Colonic mucosa (tissue), 4 donors: ENCODE measurements around the gene ERV3-1. TPM values are rescaled to one million over a fixed set of nuclear protein-coding genes. Genes with fewer than 3 reads are reported as not detected.

Source experiments
- DNase-seq: peaks from one replicate; pipeline ENCODE4 v3.0.0-alpha.2; 2020
- H3K27ac ChIP-seq: fragments of 200-600 bp; one replicate; pipeline ENCODE4 v1.8.0; 2021
- H3K27me3 ChIP-seq: fragments of 200-600 bp; one replicate; pipeline ENCODE4 v1.8.0; 2021
- H3K36me3 ChIP-seq: fragments of 200-600 bp; one replicate; pipeline ENCODE4 v1.8.0; 2021
- H3K4me1 ChIP-seq: fragments of 200-600 bp; one replicate; pipeline ENCODE4 v1.8.0; 2021; ENCODE audit warnings: mild to moderate bottlenecking
- H3K4me3 ChIP-seq: fragments of 200-600 bp; one replicate; pipeline ENCODE4 v1.8.0; 2021
- H3K9ac ChIP-seq, 2 donors: one replicate each; pipeline ENCODE4 v1.7.0; 2013; ENCODE audit warnings: control low read depth in 2 of 2, low read depth in 2 of 2, low read length in 2 of 2
- H3K9me3 ChIP-seq: fragments of 200-600 bp; one replicate; pipeline ENCODE4 v1.8.0; 2021
- intact Hi-C: fragments of 100-400 bp; cut with DNase I; formaldehyde crosslinking; loops from one replicate; pipeline ENCODE4 v1.14.1; 2022
- total RNA-seq, 2 donors: library from RNA; stranded (reverse); fragmentation: NEBNext Ultra II Directional in 1 of 2; extraction: Animal tissue kit (Norgen Biotek cat#: 25700) in 1 of 2; gene quantifications; one replicate each; pipeline ENCODE4 v1.2.1, GENCODE V29; 2021
- TF ChIP-seq, protein P1 (sequence below): fragments of 200-600 bp; IDR thresholded peaks from one replicate; pipeline ENCODE4 v1.8.0; 2022; ENCODE audit warnings: antibody characterized with exemption, mild to moderate bottlenecking
- donor health status: healthy.
- donor health status: DM: no; HTN: no; CAD: no.
- donor health status: DM: no; HTN: no; CAD: no.

The ERV3-1 gene
- total RNA-seq, 2 donors from 2014 or later: 5.5 to 7.7 TPM

DNA sequence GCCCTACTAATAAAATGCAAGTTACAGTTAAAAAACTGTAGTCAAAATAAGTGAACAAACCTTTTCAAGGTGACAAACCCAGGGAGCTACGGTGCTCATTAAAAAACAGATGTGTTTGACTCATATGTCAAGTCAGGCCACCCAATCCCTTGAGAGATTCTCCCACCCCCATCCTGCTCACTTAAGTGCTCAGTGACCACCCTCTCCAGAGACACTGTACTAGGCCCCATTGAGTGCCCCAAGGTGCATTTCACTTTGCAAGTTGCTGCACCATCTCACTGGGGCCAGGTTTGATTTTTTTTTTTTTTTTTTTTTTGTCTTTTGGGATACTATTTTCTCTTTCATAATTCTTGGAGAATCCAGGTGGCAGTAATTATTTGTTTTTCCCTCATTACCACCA is 1.9 kb downstream of the ERV3-1 start:
- H3K36me3 ChIP-seq: no peaks in the 10 kb centered on the region
- no peak overlapping the region for H3K9ac ChIP-seq
- H3K4me3 ChIP-seq: no peak overlapping the region
- no peaks in the 10 kb centered on the region for H3K4me1 ChIP-seq
- intact Hi-C loops: loop anchor here (10.0 kb wide), 2 partner anchors 100 to 1100 kb away; partner anchors contain the start of gene ZNF273
- H3K27ac ChIP-seq: no peak overlapping the region
- no peak for DNase-seq
- TF ChIP-seq, protein P1, sequence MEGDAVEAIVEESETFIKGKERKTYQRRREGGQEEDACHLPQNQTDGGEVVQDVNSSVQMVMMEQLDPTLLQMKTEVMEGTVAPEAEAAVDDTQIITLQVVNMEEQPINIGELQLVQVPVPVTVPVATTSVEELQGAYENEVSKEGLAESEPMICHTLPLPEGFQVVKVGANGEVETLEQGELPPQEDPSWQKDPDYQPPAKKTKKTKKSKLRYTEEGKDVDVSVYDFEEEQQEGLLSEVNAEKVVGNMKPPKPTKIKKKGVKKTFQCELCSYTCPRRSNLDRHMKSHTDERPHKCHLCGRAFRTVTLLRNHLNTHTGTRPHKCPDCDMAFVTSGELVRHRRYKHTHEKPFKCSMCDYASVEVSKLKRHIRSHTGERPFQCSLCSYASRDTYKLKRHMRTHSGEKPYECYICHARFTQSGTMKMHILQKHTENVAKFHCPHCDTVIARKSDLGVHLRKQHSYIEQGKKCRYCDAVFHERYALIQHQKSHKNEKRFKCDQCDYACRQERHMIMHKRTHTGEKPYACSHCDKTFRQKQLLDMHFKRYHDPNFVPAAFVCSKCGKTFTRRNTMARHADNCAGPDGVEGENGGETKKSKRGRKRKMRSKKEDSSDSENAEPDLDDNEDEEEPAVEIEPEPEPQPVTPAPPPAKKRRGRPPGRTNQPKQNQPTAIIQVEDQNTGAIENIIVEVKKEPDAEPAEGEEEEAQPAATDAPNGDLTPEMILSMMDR: no peak
- no peaks in the 10 kb centered on the region for H3K9me3 ChIP-seq
- no peaks in the 10 kb centered on the region for H3K27me3 ChIP-seq

GRCh38 chr7:65002972-65003585 is 3.4 kb downstream of the ERV3-1 start:
- Histone ChIP-seq H3K36me3 (no peaks in the 10 kb centered on the region), H3K27ac (no peak overlapping the region), H3K9ac (no peak overlapping the region), H3K4me1 (no peaks in the 10 kb centered on the region), H3K9me3 (no peaks in the 10 kb centered on the region), H3K4me3 (no peak overlapping the region), H3K27me3 (no peaks in the 10 kb centered on the region)
- no peak for DNase-seq
- TF ChIP-seq, protein P1: no peak
- intact Hi-C loops: loop anchor here (10.0 kb wide), 2 partner anchors 98 to 1098 kb away; partner anchors contain the start of gene ZNF273

DNA sequence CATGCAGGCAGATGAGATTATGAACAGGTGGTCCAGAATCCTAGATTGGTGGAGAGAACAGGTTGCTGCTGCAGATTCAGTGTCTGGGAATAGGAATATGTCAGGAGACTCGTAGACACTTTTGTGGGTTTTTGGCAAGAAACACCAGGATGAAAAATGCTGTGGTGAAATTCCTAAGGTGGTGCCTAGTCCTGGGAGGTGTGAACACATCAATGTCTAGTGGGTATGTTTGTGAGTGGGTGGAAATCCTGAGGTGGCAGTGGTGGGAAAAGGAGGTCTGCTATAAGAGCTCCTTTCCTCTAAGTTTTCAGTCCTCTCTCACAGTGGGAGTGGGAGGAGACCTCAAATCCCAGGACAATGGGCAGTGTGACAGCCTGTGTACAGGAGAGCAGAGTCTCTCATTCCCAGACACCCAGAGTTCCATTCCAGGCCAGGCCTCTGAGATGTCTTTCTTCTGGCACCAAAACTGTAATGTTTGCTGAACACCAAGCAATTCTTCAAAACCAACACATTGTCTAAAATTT is 5.1 kb downstream of the ERV3-1 start:
- no peak for DNase-seq
- intact Hi-C loops: loop anchor here (10.0 kb wide), 2 partner anchors 97 to 1097 kb away; partner anchors contain the start of gene ZNF273
- H3K9ac ChIP-seq: no peak overlapping the region
- H3K27me3 ChIP-seq: no peaks in the 10 kb centered on the region
- no peaks in the 10 kb centered on the region for H3K4me1 ChIP-seq
- H3K27ac ChIP-seq: no peak overlapping the region
- TF ChIP-seq, protein P1: no peak
- H3K9me3 ChIP-seq: no peaks in the 10 kb centered on the region
- no peak overlapping the region for H3K4me3 ChIP-seq
- no peaks in the 10 kb centered on the region for H3K36me3 ChIP-seq

DNA sequence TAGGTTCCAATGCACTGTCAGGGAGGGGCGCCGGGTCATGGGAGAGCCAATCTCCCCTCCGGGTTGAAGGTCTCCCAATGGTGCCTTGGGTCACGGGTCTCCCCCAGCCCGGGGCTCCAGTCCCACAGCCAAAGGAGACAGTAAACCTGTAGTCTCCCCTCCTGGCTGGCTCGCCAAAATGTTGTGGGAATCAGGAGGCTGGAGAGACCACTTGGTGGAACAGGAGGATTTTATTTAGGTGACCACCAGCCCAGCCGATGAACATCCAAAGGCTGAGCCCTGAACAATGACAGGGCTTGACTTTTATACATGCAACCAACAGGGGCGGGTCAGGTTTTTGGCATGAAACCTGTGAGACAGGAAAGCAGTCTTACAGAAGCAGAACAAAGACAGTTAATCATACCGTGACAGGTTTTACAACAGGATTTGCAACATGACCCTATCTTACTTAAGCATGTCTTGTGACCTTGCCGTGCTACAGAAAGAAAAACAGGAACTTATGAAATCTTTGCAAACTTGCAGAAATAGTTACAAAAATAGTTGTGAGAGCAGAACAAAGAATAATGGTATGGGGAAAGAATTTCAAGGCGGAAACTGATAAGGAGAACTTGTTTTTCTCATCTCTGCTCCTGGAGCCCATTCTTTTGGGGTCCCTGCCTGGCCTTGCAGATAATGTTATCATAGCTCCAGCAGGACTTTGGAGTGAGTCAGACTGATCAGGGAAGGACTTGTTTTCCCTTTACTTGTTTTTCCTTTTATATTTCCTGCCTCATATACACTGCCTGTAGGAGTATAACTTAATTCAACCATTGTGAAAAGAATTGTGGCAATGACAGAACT is 7.1 kb downstream of the ERV3-1 start:
- intact Hi-C loops: loop anchor here (10.0 kb wide), 2 partner anchors 95 to 1095 kb away; partner anchors contain the start of gene ZNF273
- DNase-seq: no peak
- Histone ChIP-seq H3K27me3 (no peaks in the 10 kb centered on the region), H3K4me3 (no peak overlapping the region), H3K4me1 (no peaks in the 10 kb centered on the region), H3K36me3 (no peaks in the 10 kb centered on the region), H3K9me3 (no peaks in the 10 kb centered on the region), H3K27ac (no peak overlapping the region), H3K9ac (no peak overlapping the region)
- TF ChIP-seq, protein P1: no peak

DNA sequence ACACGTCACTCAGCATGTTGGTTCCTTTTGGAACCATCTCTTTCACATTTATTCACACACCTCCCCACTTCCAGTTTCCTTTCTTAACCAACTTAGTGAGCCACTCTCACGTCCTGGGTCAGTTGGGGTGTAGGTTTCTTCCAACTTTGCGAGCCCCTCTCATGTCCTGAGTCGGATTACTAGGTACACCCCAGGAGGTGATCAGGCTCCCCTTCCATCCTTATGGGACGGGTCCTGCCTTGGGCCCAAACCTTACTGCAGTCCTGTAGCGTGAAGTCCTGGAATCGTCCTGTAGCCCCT is 7.7 kb downstream of the ERV3-1 start:
- no peaks in the 10 kb centered on the region for H3K9me3 ChIP-seq
- no peaks in the 10 kb centered on the region for H3K4me1 ChIP-seq
- no peak overlapping the region for H3K9ac ChIP-seq

More for the DNA sequence above, 7.7 kb downstream of the ERV3-1 start:
- Histone ChIP-seq H3K27me3 (no peaks in the 10 kb centered on the region), H3K27ac (no peak overlapping the region), H3K4me3 (no peak overlapping the region), H3K36me3 (no peaks in the 10 kb centered on the region)
- TF ChIP-seq, protein P1: no peak
- intact Hi-C loops: no loop called here
- no peak for DNase-seq
